A549 treated with RU486 at 1 μM for 4 hours (cell line): Measurements from ENCODE around the gene SHROOM2. TPM values are rescaled to one million over a fixed set of nuclear protein-coding genes. Genes with fewer than 3 reads are reported as not detected.

Experiments used
- total RNA-seq: library from RNA; stranded (reverse); fragments of 200-300 nt; extraction: Qiagen RNA extraction; gene quantifications from 5 replicates; pipeline ENCODE4 v1.2.3, GENCODE V29; 2022; ENCODE audit warnings: low read depth

The SHROOM2 gene
- 0.27 to 0.35 TPM (median 0.32 TPM) in 5 replicates for total RNA-seq

DNA sequence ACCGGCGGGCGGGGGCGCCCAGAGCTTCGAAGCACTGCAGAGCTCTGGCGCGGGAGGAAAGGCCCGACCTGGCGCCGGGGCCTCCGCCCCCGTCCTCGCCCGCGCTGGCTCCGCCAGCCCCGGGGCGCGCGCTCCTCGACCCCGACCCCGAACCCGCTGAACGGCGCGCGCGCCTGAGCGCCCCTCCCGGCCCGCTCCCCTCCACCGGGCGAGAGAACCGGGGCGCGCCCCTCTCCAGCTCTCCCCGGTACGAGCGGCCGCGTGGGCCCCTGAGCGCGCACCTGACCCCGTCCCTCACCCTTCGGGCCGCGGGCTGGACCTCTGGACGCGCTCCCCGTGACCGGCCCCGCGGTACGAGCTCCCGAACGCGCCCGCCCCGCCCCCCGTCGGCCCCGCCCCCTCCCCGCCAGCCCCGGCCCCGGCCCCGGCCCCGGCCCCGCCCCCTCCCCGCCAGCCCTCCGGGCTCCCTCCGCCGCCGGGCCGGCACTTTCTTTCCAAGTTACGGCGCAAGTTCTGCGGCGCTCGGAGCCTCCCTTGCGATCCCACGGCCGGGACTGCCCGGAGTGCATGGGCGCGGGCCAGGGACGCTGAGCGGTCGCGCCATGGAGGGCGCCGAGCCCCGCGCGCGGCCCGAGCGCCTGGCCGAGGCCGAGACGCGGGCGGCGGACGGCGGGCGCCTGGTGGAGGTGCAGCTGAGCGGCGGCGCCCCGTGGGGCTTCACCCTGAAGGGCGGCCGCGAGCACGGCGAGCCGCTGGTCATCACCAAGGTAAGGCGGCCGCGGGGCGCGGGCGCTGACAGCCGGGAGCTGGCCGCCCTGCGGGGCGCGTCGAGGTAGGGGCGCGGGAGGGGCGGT, at the start of gene SHROOM2:
Gene SHROOM2, plus strand, starts transcription at position 486 of the 854 bp plus-strand sequence. Its CDS starts 117 bp downstream, at position 603.

DNA sequence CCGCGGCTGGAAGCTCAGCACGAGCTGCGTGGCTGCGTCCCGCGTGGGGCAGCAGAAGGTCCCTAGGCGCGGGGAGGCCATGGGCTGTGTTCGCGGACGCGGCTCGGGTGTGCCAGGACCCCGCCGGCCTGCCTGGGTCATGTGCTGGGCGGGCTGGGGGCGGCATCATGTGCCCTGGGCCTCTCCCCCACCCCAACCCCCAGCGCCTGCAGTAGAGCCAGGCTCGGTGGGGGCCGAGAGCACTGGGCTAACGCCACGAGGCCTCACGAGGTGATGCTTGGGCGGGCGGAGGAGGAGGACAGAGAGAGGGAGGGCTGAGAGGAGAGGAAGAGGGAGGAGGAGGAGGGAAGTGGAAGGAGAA, 20.5 kb upstream of the SHROOM2 start, which contains the start of gene GPR143:
Gene GPR143, minus strand, starts transcription at position 111 of the 361 bp plus-strand sequence. Its CDS starts 30 bp downstream, at position 81.

GRCh38 chrX:9966775-9967408, 180.7 kb downstream of the SHROOM2 start, which contains the start of gene CLDN34:
Gene CLDN34 (plus strand): TSS chrX:9967358. CDS start chrX:9967358, 0 bp downstream.

Other genes with a start within 250 kb of the SHROOM2 start
- 0.16 to 0.33 TPM (median 0.27 TPM) in 4 of 5 replicates, not detected in the other for gene GPR143, start 20.6 kb upstream of the SHROOM2 start, total RNA-seq
- gene CLDN34, start 180.9 kb downstream of the SHROOM2 start, total RNA-seq: not detected in 5 replicates